Adrenal gland (tissue), 12 donors: ENCODE measurements around the gene PCYOX1L. TPM values are rescaled to one million over a fixed set of nuclear protein-coding genes. Genes with fewer than 3 reads are reported as not detected.

Experiments
- DNase-seq, 7 donors: peaks; one replicate each; pipeline ENCODE4 v3.0.0-alpha.2; 2019 to 2020
- H3K27ac ChIP-seq, 5 donors: fragments of 200-600 bp; sonication (generic) in 4 of 5; 1 replicate in 3 of 5; 2 replicates in 2 of 5; pipeline versions ENCODE4 v1.5.1 to v1.8.0; 2016 to 2020; ENCODE audit warnings: mild to moderate bottlenecking in 1 of 5
- H3K27me3 ChIP-seq: fragments of 200-600 bp; 2 replicates; pipeline ENCODE4 v1.8.0; 2021
- H3K36me3 ChIP-seq, 2 donors: fragments of 200-600 bp; replicated peaks in 1 of 2; 1 replicate in 1 of 2; 2 replicates in 1 of 2; pipeline versions ENCODE4 v1.5.1 to v1.8.0; 2018 to 2022
- H3K4me1 ChIP-seq, 2 donors: fragments of 200-600 bp; replicated peaks in 1 of 2; 1 replicate in 1 of 2; 2 replicates in 1 of 2; pipeline versions ENCODE4 v1.5.1 to v1.8.0; 2018 to 2021
- H3K4me3 ChIP-seq, 4 donors: fragments of 200-600 bp; sonication (generic) in 3 of 4; one replicate each; pipeline ENCODE4 v1.5.1; 2016 to 2018
- H3K9me3 ChIP-seq, 3 donors: fragments of 200-600 bp; sonication (generic) in 1 of 3; replicated peaks in 1 of 3; 1 replicate in 2 of 3; 2 replicates in 1 of 3; pipeline versions ENCODE4 v1.5.1 to v1.8.0; 2016 to 2021
- CTCF ChIP-seq, 6 experiments: fragments of 450-650 bp in 4 of 6; fragments of 200-600 bp in 2 of 6; sonication (generic) in 1 of 6; IDR thresholded peaks; 1 replicate in 5 of 6; 2 replicates in 1 of 6; pipeline versions ENCODE4 v1.5.1 to v1.8.0; 2016 to 2021; ENCODE audit warnings: antibody characterized with exemption in 6 of 6, mild to moderate bottlenecking in 2 of 6, moderate library complexity in 1 of 6
- POLR2A ChIP-seq, 2 donors: fragments of 450-650 bp; IDR thresholded peaks; one replicate each; pipeline ENCODE4 v1.6.1; 2017; ENCODE audit warnings: antibody characterized with exemption in 2 of 2, mild to moderate bottlenecking in 2 of 2, moderate library complexity in 1 of 2
- WGBS, 4 donors: extraction: QIAGEN DNeasy Blood & Tissue Kit in 2 of 4; methylation state at CpG; one replicate each; pipeline versions ENCODE4 v1.1.5 to v1.1.7; 2013 to 2017; 5-methylcytosine and 5-hydroxymethylcytosine counted together
- intact Hi-C, 2 donors: fragments of 100-400 bp; cut with DNase I; formaldehyde crosslinking; loops; one replicate each; pipeline versions ENCODE4 v1.14.1 to v1.15.0; 2022 to 2023
- polyA plus RNA-seq, 3 donors: library from polyadenylated mRNA; stranded (reverse); fragments of 200-250 nt in 2 of 3; fragments of 350-450 nt in 1 of 3; fragmentation: Illumina TruSeq in 1 of 3; extraction: RNeasy Lipid Tissue Mini Kit (QIAGEN cat#74804) in 1 of 3; gene quantifications; one replicate each; pipeline ENCODE4 v1.2.3, GENCODE V29; 2013 to 2014
- total RNA-seq, 9 donors: library from RNA; depleted of rRNA in 4 of 9; stranded (reverse); fragments of >200 nt in 4 of 9; fragments of 120-200 nt in 1 of 9; fragmentation: NEBNext Ultra II Directional in 1 of 9; extraction: Animal tissue kit (Norgen Biotek cat#: 25700) in 1 of 9; gene quantifications; one replicate each; pipeline versions ENCODE4 v1.1.0 to v1.2.4, GENCODE V29; 2013 to 2023
- donor health status: healthy with polysubstance abuse.
- donor health status: Bipolar disorder and iron deficiency.
- donor health status: DM: yes; HTN: yes; CAD: no.
- donor health status: DM: no; HTN: no; CAD: no.
- donor health status: DM: no; HTN: no; CAD: no.
- donor health status: DM: yes; HTN: yes; CAD: no.

Gene PCYOX1L
- total and polyA plus RNA-seq, 12 donors, result 4.7 to 17.1 (median 9.4) TPM

GRCh38 chr5:149317281-149318048 is 40.4 kb upstream of the PCYOX1L start:
- WGBS, 4 donors, result 75 to 84% (median 79%) methylated on average over 9 to 14 of the region's 14 CpGs
- DNase-seq, result peak in 5 of 7 donors; percentile 20 to 66 (median 40)
- Histone ChIP-seq H3K36me3 (no peaks in the 10 kb centered on the region), H3K27me3 (no peaks in the 10 kb centered on the region), H3K9me3 (no peaks in the 10 kb centered on the region), H3K27ac (no peak overlapping the region), H3K4me1 (peaks cover 3 to 15% of the 10 kb centered on the region in 2 donors), H3K4me3 (no peak overlapping the region)
- TF ChIP-seq CTCF (IDR thresholded peaks at IDR 0.05) (peak; percentile 53 to 79 (median 73)), POLR2A (IDR thresholded peaks at IDR 0.05) (no peak)
- intact Hi-C loops, result loop anchor here (5.0 kb wide), 1 partner anchor 50 kb away; no protein-coding TSS in a partner anchor

- H3K36me3 ChIP-seq, result no peaks in the 10 kb centered on the region
- intact Hi-C loops, result loop anchor here (5.0 kb wide), 1 partner anchor 48 kb away; no protein-coding TSS in a partner anchor
- no peaks in the 10 kb centered on the region for H3K27me3 ChIP-seq
- H3K27ac ChIP-seq, result peak overlapping the region in 1 of 5 donors; percentile 27
- H3K4me1 ChIP-seq, result peaks cover 5 to 15% of the 10 kb centered on the region in 2 donors
- DNase-seq, result no peak
- H3K4me3 ChIP-seq, result no peak overlapping the region
- no peaks in the 10 kb centered on the region for H3K9me3 ChIP-seq
- TF ChIP-seq CTCF (IDR thresholded peaks at IDR 0.05) (no peak), POLR2A (IDR thresholded peaks at IDR 0.05) (no peak)
- WGBS, 4 donors, result 88 to 96% (median 91%) methylated on average over 3 of the region's 3 CpGs
Observed at GRCh38 chr5:149319174-149319573, 38.7 kb upstream of the PCYOX1L start.

- H3K4me1 ChIP-seq, result peaks cover 5 to 15% of the 10 kb centered on the region in 2 donors
- intact Hi-C loops, result no loop called here
- TF ChIP-seq CTCF (IDR thresholded peaks at IDR 0.05) (no peak), POLR2A (IDR thresholded peaks at IDR 0.05) (peak in 1 of 2 donors; percentile 38)
- peak; percentile 87 to 98 (median 96) for DNase-seq
- 28 to 83% (median 57%) methylated on average over 1 to 4 of the region's 4 CpGs for WGBS, 4 donors
- H3K27ac ChIP-seq, result peak overlapping the region in 3 of 5 donors; percentile 45 to 74 (median 74)
- H3K27me3 ChIP-seq, result no peaks in the 10 kb centered on the region
- H3K36me3 ChIP-seq, result no peaks in the 10 kb centered on the region
- H3K4me3 ChIP-seq, result no peak overlapping the region
- H3K9me3 ChIP-seq, result no peaks in the 10 kb centered on the region
Observed at GRCh38 chr5:149320791-149321330, 37.0 kb upstream of the PCYOX1L start.

- TF ChIP-seq CTCF (IDR thresholded peaks at IDR 0.05), result no peak
- no peak for DNase-seq
- Histone ChIP-seq H3K4me3 (no peak overlapping the region), H3K27me3 (no peaks in the 10 kb centered on the region), H3K4me1 (peaks cover 5 to 12% of the 10 kb centered on the region in 2 donors), H3K9me3 (no peaks in the 10 kb centered on the region), H3K27ac (peak overlapping the region in 3 of 5 donors; percentile 50 to 75 (median 52)), H3K36me3 (no peaks in the 10 kb centered on the region)
- intact Hi-C loops, result no loop called here
- WGBS, 4 donors, result 78 to 89% (median 81%) methylated on average over 8 to 12 of the region's 12 CpGs
Observed at GRCh38 chr5:149322518-149322917, 35.3 kb upstream of the PCYOX1L start.
